HepG2 (cell line): Measurements from ENCODE around the gene CD7. TPM values are rescaled to one million over a fixed set of nuclear protein-coding genes. Genes with fewer than 3 reads are reported as not detected.

Experiments
- AGO2 ChIP-seq: fragments of 200-400 bp; formaldehyde crosslinking; optimal IDR thresholded peaks from 2 replicates; pipeline ENCODE3; 2017; ENCODE audit warnings: mild to moderate bottlenecking, low read depth, low read length, moderate library complexity
- GATA4 ChIP-seq: sonication (generic); IDR thresholded peaks from 2 replicates; pipeline ENCODE4 v1.6.1; 2016; ENCODE audit warnings: antibody characterized with exemption, low read depth, borderline replicate concordance
- HCFC1 ChIP-seq: fragments of 150-350 bp; IDR thresholded peaks from 2 replicates; pipeline ENCODE4 v1.6.1; 2014; ENCODE audit warnings: low read depth, low read length
- MBNL3 ChIP-seq: fragments of 250-450 bp; sonication (Bioruptor Pico); conservative IDR thresholded peaks from 2 replicates; pipeline ENCODE4 v1.8.0; 2022; ENCODE audit warnings: mild to moderate bottlenecking, inconsistent platforms
- NCOA1 ChIP-seq: sonication (generic); formaldehyde crosslinking; IDR thresholded peaks from 2 replicates; pipeline ENCODE4 v1.9.0; 2021; ENCODE audit warnings: missing genetic modification reagents
- RORA ChIP-seq: sonication (generic); formaldehyde crosslinking; IDR thresholded peaks from 2 replicates; pipeline ENCODE4 v1.5.0; 2020; ENCODE audit warnings: mild to moderate bottlenecking, missing genetic modification reagents, moderate library complexity
- ZNF12 ChIP-seq: sonication (generic); formaldehyde crosslinking; IDR thresholded peaks from 2 replicates; pipeline ENCODE4 v1.5.0; 2020; ENCODE audit warnings: missing genetic modification reagents
- ZNF552 ChIP-seq: sonication (generic); formaldehyde crosslinking; IDR thresholded peaks from 2 replicates; pipeline ENCODE4 v1.9.0; 2022; ENCODE audit warnings: missing genetic modification reagents, mild to moderate bottlenecking, borderline replicate concordance
- ZNF609 ChIP-seq: sonication (generic); formaldehyde crosslinking; IDR thresholded peaks from 2 replicates; pipeline ENCODE4 v1.4.0; 2020; ENCODE audit warnings: mild to moderate bottlenecking, missing genetic modification reagents, borderline replicate concordance
- polyA plus RNA-seq, 8 experiments: library from polyadenylated mRNA; depleted of rRNA in 3 of 8; stranded (reverse) in 7 of 8; unstranded in 1 of 8; fragments of >200 nt; fragmentation: Illumina TruSeq in 4 of 8; extraction: Trizol in 4 of 8; gene quantifications; 2 replicates each; pipeline versions ENCODE4 v1.2.1 to v1.2.3, GENCODE V29; 2011 to 2016; ENCODE audit warnings: low read depth in 4 of 8, missing spikeins in 1 of 8, mixed read lengths in 1 of 8; ENCODE audit not compliant: insufficient read depth in 1 of 8
- total RNA-seq, 5 experiments: library from RNA; depleted of rRNA; stranded (reverse); fragments of >200 nt; fragmentation: Illumina TruSeq; extraction: Trizol; gene quantifications; 2 replicates each; pipeline ENCODE4 v1.2.3, GENCODE V29; 2016; ENCODE audit warnings: low read depth in 1 of 5
- TF ChIP-seq, protein P1 (sequence below): sonication (generic); formaldehyde crosslinking; IDR thresholded peaks from 2 replicates; pipeline ENCODE4 v1.5.1; 2020; ENCODE audit warnings: mild to moderate bottlenecking, missing genetic modification reagents, moderate library complexity
- TF ChIP-seq, protein P2 (sequence below), 2 experiments: sonication (generic) in 1 of 2; formaldehyde crosslinking in 1 of 2; IDR thresholded peaks; 2 replicates each; pipeline versions ENCODE4 v1.5.1 to v1.6.1; 2011 to 2020; ENCODE audit warnings: borderline replicate concordance in 1 of 2, low read depth in 1 of 2, low read length in 1 of 2, mild to moderate bottlenecking in 1 of 2, missing genetic modification reagents in 1 of 2, moderate library complexity in 1 of 2
- TF ChIP-seq, protein P3 (sequence below): IDR thresholded peaks from 2 replicates; pipeline ENCODE4 v1.6.1; 2016; ENCODE audit warnings: missing biosample characterization, missing genetic modification reagents, low read depth

Gene CD7
- total and polyA plus RNA-seq, 2 of the 13 experiments (the other 11 are each of a cell fraction or from before 2014, with no cell fraction given), result 67.6 to 76.4 TPM

DNA sequence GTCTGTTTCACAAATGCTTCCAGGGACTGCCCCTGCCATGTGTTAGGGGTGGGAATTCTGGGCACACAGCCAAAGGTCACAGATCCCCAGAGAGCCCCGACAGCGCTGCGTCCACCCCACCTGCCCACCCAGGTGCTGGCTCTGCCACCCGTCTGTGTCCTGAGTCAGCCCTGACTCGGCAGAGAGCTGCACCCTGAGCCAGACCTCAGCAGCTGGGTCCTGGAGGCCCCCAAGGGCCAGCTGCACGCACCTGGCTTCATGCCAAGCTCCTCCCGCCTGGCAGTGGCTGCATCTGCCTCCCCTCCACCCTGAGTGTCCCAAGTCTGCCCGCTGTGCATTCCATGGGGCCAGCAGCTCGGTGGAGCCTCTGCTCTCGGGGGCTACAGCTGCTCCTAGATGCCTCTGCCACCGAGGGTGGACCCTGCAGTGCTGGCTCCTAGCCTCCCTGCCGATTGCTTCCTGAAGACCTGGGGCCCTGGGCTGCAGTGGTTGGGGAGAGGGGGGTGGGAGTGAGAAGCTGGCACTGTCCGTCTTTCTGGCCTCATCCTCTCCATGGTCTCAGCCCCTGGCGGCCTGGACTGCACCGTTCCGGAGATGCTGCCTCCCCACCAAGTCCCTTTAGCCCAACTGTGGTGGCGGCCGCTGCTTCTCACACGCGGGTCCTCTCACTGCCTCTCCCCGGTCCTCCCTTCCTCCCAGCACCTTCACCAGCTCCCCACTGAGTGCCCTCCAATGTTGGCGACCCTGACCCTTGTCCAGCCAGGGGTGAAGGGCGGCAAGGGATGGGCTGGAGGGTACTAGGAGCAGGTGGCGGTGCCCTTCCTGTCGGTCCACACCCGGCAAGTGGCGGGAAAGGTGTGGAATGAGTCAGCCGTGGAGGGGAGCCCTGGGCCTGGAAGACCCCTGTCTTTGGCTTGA is 13.2 kb upstream of the CD7 start (continued):
- no peak for TF ChIP-seq GATA4
- peak; percentile 78; the same call in 1 of the 2 replicates for TF ChIP-seq ZNF552 (CRISPR knock-in tag)
- TF ChIP-seq AGO2, result no peak
- TF ChIP-seq, protein P1, sequence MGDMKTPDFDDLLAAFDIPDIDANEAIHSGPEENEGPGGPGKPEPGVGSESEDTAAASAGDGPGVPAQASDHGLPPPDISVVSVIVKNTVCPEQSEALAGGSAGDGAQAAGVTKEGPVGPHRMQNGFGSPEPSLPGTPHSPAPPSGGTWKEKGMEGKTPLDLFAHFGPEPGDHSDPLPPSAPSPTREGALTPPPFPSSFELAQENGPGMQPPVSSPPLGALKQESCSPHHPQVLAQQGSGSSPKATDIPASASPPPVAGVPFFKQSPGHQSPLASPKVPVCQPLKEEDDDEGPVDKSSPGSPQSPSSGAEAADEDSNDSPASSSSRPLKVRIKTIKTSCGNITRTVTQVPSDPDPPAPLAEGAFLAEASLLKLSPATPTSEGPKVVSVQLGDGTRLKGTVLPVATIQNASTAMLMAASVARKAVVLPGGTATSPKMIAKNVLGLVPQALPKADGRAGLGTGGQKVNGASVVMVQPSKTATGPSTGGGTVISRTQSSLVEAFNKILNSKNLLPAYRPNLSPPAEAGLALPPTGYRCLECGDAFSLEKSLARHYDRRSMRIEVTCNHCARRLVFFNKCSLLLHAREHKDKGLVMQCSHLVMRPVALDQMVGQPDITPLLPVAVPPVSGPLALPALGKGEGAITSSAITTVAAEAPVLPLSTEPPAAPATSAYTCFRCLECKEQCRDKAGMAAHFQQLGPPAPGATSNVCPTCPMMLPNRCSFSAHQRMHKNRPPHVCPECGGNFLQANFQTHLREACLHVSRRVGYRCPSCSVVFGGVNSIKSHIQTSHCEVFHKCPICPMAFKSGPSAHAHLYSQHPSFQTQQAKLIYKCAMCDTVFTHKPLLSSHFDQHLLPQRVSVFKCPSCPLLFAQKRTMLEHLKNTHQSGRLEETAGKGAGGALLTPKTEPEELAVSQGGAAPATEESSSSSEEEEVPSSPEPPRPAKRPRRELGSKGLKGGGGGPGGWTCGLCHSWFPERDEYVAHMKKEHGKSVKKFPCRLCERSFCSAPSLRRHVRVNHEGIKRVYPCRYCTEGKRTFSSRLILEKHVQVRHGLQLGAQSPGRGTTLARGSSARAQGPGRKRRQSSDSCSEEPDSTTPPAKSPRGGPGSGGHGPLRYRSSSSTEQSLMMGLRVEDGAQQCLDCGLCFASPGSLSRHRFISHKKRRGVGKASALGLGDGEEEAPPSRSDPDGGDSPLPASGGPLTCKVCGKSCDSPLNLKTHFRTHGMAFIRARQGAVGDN (CRISPR knock-in tag), result peak; percentile 97
- TF ChIP-seq, protein P2, sequence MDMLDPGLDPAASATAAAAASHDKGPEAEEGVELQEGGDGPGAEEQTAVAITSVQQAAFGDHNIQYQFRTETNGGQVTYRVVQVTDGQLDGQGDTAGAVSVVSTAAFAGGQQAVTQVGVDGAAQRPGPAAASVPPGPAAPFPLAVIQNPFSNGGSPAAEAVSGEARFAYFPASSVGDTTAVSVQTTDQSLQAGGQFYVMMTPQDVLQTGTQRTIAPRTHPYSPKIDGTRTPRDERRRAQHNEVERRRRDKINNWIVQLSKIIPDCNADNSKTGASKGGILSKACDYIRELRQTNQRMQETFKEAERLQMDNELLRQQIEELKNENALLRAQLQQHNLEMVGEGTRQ (IDR thresholded peaks at IDR 0.05; ENCODE audit: low read depth, low read length), result no peak
- TF ChIP-seq, protein P2 (CRISPR knock-in tag; IDR thresholded peaks at IDR 0.05; ENCODE audit: borderline replicate concordance), result no peak; the same call in 1 of the 2 replicates
- no peak for TF ChIP-seq ZNF12 (CRISPR knock-in tag)
- TF ChIP-seq, protein P3, sequence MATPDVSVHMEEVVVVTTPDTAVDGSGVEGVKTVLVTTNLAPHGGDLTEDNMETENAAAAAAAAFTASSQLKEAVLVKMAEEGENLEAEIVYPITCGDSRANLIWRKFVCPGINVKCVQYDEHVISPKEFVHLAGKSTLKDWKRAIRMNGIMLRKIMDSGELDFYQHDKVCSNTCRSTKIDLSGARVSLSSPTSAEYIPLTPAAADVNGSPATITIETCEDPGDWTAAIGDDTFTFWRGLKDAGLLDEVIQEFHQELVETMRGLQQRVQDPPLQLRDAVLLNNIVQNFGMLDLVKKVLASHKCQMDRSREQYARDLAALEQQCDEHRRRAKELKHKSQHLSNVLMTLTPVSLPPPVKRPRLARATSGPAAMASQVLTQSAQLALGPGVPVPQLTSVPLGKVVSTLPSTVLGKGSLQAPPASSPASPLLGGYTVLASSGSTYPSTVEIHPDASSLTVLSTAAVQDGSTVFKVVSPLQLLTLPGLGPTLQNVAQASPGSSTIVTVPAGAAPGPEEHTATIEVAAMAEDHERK (CRISPR knock-in tag), result no peak
- peak; percentile 78 for TF ChIP-seq ZNF609
- no peak for TF ChIP-seq HCFC1
- no peak for TF ChIP-seq NCOA1
- no peak for TF ChIP-seq RORA
- no peak for TF ChIP-seq MBNL3
